ENCODE data around the gene MCC.

Gene MCC

GRCh38 chr5:113195771-113196170, 292.5 kb downstream of the MCC start:
- no peak for TF ChIP-seq CTCF (IDR thresholded peaks at IDR 0.05)
- no peak overlapping the region for H3K27ac ChIP-seq

- TF ChIP-seq ZFX (IDR thresholded peaks at IDR 0.05; ENCODE audit: borderline replicate concordance): no peak
- no peak for TF ChIP-seq CTCF (IDR thresholded peaks at IDR 0.05)
- no peak overlapping the region for H3K27ac ChIP-seq
Observed at GRCh38 chr5:113195251-113195650, 293.0 kb downstream of the MCC start.

- no peak overlapping the region for H3K27ac ChIP-seq
- no peak for TF ChIP-seq CTCF (IDR thresholded peaks at IDR 0.05)
- TF ChIP-seq ZFX (IDR thresholded peaks at IDR 0.05; ENCODE audit: borderline replicate concordance): no peak
Observed at GRCh38 chr5:113194591-113194990, 293.7 kb downstream of the MCC start.

GRCh38 chr5:113194125-113194524, 294.1 kb downstream of the MCC start:
- TF ChIP-seq CTCF (IDR thresholded peaks at IDR 0.05): no peak
- no peak for TF ChIP-seq ZFX (IDR thresholded peaks at IDR 0.05; ENCODE audit: borderline replicate concordance)
- no peak overlapping the region for H3K27ac ChIP-seq

GRCh38 chr5:113193311-113193978, 294.8 kb downstream of the MCC start:
- TF ChIP-seq CTCF (IDR thresholded peaks at IDR 0.05) (no peak), ZFX (IDR thresholded peaks at IDR 0.05; ENCODE audit: borderline replicate concordance) (no peak)
- no peak overlapping the region for H3K27ac ChIP-seq

- TF ChIP-seq ZFX (IDR thresholded peaks at IDR 0.05; ENCODE audit: borderline replicate concordance) (no peak), CTCF (IDR thresholded peaks at IDR 0.05) (no peak)
- no peak overlapping the region for H3K27ac ChIP-seq
Observed at GRCh38 chr5:113192541-113192940, 295.7 kb downstream of the MCC start.

GRCh38 chr5:113190347-113190746, 297.9 kb downstream of the MCC start:
- no peak overlapping the region for H3K27ac ChIP-seq
- TF ChIP-seq CTCF (IDR thresholded peaks at IDR 0.05): no peak
- no peak for TF ChIP-seq ZFX (IDR thresholded peaks at IDR 0.05; ENCODE audit: borderline replicate concordance)
